ENCODE results near the gene C5orf15. TPM values are rescaled to one million over a fixed set of nuclear protein-coding genes. Genes with fewer than 3 reads are reported as not detected.
A peak's percentile ranks its signal among the peaks of the same experiment; 100 is the strongest.
"Not testable (repeated sequence)": the region's sequence is repeated elsewhere in the genome, so short reads cannot be mapped to it uniquely, and the experiment has no call there.

Gene C5orf15
- polyA plus RNA-seq, 1 donor, result 73.8 TPM

DNA sequence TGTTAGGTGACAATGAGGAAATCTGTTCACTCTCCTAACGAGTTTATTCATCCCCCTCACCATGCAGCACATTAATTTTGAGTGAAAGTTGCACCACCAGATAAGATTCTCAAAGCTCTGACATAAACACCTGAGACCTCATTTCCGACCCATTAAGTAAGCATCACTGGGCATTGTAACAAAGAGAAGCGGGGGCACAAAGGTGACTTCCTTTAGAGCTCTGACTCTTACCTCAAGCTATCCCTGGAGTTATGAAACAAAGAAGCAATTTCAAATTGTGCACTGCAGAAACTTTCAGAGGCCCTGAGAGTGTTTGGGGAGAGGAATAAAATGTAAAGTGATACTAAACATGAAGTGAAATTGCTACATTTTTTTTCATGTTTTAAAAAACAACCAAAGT lies 29.5 kb downstream of the C5orf15 start:
- DNase-seq, result peak in 1 of 2 donors; percentile 49
- no peaks in the 10 kb centered on the region for H3K36me3 ChIP-seq (ENCODE audit: control insufficient read depth, insufficient read depth, low read length)
- H3K27me3 ChIP-seq (ENCODE audit: control insufficient read depth, insufficient read depth, low read length), result no peaks in the 10 kb centered on the region
- peaks cover 8% of the 10 kb centered on the region for H3K9me3 ChIP-seq (ENCODE audit: control insufficient read depth, low read depth, low read length)
- no peak overlapping the region for H3K4me3 ChIP-seq (ENCODE audit: low read length)
- H3K27ac ChIP-seq (ENCODE audit: low read length), result peak overlapping the region; percentile 53
- peaks cover 12% of the 10 kb centered on the region for H3K4me1 ChIP-seq (ENCODE audit: control insufficient read depth, insufficient read depth, low read length)
- no CpG with 5 or more reads among the region's 3 CpGs for WGBS (ENCODE audit: insufficient coverage, low lambda C conversion rate)

DNA sequence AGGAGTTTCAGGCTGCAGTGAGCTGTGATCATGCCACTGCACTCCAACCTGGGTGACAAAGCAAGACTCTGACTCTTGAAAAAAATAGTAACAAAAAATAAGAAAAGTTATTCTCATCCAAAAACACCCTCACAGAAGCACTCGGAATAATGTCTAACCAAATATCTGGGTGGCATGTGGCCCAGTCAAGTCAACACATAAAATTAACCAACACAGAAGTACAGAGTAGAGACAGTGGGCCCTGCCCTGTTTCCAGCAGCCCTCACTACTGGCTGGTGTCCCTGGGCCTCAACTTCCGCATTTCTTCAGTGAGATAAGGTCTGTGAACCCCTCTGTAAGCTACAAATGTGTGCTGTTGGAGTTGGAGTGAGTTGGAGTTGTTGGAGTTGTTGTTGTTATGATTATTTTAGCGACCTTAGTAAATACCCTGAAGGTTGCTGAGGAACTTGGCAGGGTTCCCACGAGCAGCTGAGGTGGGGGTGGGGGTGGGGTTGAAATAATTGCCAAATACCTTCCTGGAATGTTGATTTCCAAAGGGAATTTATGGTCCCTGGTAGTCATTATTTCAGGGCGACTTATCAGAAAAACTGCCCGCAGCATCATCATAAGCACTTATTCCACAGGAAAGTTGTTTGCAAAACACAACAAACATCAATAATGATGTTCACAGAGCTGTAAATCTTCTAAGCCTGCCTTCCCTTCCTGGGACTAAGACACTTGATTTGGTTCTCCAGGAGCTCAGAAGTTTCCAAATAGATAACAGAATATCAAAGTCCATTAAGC lies 30.2 kb downstream of the C5orf15 start:
- Histone ChIP-seq H3K4me3 (ENCODE audit: low read length) (no peak overlapping the region), H3K4me1 (ENCODE audit: control insufficient read depth, insufficient read depth, low read length) (peaks cover 12% of the 10 kb centered on the region), H3K36me3 (ENCODE audit: control insufficient read depth, insufficient read depth, low read length) (no peaks in the 10 kb centered on the region), H3K27ac (ENCODE audit: low read length) (peak overlapping the region; percentile 53), H3K27me3 (ENCODE audit: control insufficient read depth, insufficient read depth, low read length) (no peaks in the 10 kb centered on the region), H3K9me3 (ENCODE audit: control insufficient read depth, low read depth, low read length) (peaks cover 8% of the 10 kb centered on the region)
- WGBS (ENCODE audit: insufficient coverage, low lambda C conversion rate), result no CpG with 5 or more reads among the region's 6 CpGs
- peak; percentile 50 to 80 for DNase-seq

DNA sequence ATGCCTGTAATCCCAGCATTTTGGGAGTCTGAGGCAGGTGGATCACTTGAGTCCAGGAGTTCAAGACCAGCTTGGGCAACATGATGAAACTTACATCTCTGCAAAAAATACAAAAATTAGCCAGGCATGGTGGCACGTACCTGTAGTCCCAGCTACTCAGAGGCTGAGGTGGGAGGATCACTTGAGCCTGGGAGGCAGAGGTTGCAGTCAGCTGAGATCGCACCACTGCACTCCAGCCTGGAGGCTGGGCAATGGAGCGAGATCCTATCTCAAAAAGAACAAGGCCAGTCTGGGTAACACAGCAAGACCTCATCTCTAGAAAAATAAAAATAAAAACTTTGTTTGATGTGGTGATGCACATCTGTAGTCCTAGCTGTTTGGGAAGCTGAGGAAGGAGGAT lies 30.8 kb downstream of the C5orf15 start:
- no CpG with 5 or more reads among the region's 3 CpGs for WGBS (ENCODE audit: insufficient coverage, low lambda C conversion rate)
- H3K36me3 ChIP-seq (ENCODE audit: control insufficient read depth, insufficient read depth, low read length); H3K4me3 ChIP-seq (ENCODE audit: low read length); H3K27me3 ChIP-seq (ENCODE audit: control insufficient read depth, insufficient read depth, low read length); DNase-seq; H3K9me3 ChIP-seq (ENCODE audit: control insufficient read depth, low read depth, low read length): not testable (repeated sequence)
- peaks cover 12% of the 10 kb centered on the region for H3K4me1 ChIP-seq (ENCODE audit: control insufficient read depth, insufficient read depth, low read length)
- H3K27ac ChIP-seq (ENCODE audit: low read length), result peak overlapping the region; percentile 53

DNA sequence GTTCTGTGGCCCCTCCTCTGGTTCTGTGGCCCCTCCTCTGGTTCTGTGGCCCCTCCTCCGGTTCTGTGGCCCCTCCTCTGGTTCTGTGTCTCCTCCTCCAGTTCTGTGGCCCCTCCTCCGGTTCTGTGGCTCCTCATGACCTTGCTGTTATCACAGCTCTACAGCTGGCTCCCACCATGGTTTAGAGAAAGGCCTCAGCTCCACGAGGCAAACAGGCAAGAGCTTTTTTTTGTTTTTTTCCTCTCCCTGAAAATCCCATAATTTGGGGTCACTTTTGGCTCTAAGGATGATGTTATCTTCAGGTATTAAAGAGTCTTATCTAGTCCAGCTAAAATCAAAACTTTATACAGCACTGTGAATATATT lies 31.8 kb downstream of the C5orf15 start:
- Histone ChIP-seq H3K27me3 (ENCODE audit: control insufficient read depth, insufficient read depth, low read length) (no peaks in the 10 kb centered on the region), H3K9me3 (ENCODE audit: control insufficient read depth, low read depth, low read length) (peaks cover 8% of the 10 kb centered on the region), H3K36me3 (ENCODE audit: control insufficient read depth, insufficient read depth, low read length) (no peaks in the 10 kb centered on the region), H3K27ac (ENCODE audit: low read length) (no peak overlapping the region), H3K4me3 (ENCODE audit: low read length) (no peak overlapping the region), H3K4me1 (ENCODE audit: control insufficient read depth, insufficient read depth, low read length) (peaks cover 12% of the 10 kb centered on the region)
- DNase-seq, result no peak
- WGBS (ENCODE audit: insufficient coverage, low lambda C conversion rate), result 40% methylated on average over 1 of the region's 3 CpGs

DNA sequence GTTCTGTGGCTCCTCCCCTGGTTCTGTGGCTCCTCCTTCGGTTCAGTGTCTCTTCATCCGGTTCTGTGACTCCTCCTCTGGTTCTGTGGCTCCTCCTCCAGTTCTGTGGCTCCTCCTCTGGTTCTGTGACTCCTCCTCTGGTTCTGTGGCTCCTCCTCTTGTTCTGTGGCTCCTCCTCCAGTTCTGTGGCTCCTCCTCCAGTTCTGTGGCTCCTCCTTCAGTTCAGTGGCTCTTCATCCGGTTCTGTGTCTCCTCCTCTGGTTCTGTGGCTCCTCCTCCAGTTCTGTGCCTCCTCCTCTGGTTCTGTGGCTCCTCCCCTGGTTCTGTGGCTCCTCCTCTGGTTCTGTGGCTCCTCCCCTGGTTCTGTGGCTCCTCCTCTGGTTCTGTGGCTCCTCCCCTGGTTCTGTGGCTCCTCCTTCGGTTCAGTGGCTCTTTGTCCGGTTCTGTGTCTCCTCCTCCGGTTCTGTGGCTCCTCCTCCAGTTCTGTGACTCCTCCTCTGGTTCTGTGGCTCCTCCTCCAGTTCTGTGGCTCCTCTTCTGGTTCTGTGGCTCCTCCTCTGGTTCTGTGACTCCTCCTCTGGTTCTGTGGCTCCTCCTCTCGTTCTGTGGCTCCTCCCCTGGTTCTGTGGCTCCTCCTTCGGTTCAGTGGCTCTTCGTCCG lies 32.3 kb downstream of the C5orf15 start:
- not testable (repeated sequence) for DNase-seq; H3K9me3 ChIP-seq (ENCODE audit: control insufficient read depth, low read depth, low read length); H3K27ac ChIP-seq (ENCODE audit: low read length); H3K36me3 ChIP-seq (ENCODE audit: control insufficient read depth, insufficient read depth, low read length); H3K4me3 ChIP-seq (ENCODE audit: low read length); H3K27me3 ChIP-seq (ENCODE audit: control insufficient read depth, insufficient read depth, low read length)
- peaks cover 12% of the 10 kb centered on the region for H3K4me1 ChIP-seq (ENCODE audit: control insufficient read depth, insufficient read depth, low read length)
- 93% methylated on average over 2 of the region's 10 CpGs for WGBS (ENCODE audit: insufficient coverage, low lambda C conversion rate)

DNA sequence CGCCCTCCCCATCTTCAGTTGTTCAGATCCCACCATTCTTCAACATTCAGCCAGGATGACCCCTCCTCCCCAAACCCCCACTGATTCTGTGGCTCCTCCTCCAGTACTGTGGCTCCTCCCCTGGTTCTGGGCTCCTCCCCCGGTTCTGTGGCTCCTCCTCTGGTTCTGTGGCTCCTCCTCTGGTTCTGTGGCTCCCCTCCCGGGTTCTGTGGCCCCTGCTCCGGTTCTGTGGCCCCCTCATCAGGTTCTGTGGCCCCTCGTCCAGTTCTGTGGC lies 32.8 kb downstream of the C5orf15 start:
- peaks cover 8% of the 10 kb centered on the region for H3K9me3 ChIP-seq (ENCODE audit: control insufficient read depth, low read depth, low read length)
- peaks cover 12% of the 10 kb centered on the region for H3K4me1 ChIP-seq (ENCODE audit: control insufficient read depth, insufficient read depth, low read length)
- no peak overlapping the region for H3K4me3 ChIP-seq (ENCODE audit: low read length)
- WGBS (ENCODE audit: insufficient coverage, low lambda C conversion rate), result no CpG with 5 or more reads among the region's 5 CpGs
- no peak for DNase-seq
- H3K27ac ChIP-seq (ENCODE audit: low read length), result no peak overlapping the region
- no peaks in the 10 kb centered on the region for H3K36me3 ChIP-seq (ENCODE audit: control insufficient read depth, insufficient read depth, low read length)
- H3K27me3 ChIP-seq (ENCODE audit: control insufficient read depth, insufficient read depth, low read length), result no peaks in the 10 kb centered on the region

DNA sequence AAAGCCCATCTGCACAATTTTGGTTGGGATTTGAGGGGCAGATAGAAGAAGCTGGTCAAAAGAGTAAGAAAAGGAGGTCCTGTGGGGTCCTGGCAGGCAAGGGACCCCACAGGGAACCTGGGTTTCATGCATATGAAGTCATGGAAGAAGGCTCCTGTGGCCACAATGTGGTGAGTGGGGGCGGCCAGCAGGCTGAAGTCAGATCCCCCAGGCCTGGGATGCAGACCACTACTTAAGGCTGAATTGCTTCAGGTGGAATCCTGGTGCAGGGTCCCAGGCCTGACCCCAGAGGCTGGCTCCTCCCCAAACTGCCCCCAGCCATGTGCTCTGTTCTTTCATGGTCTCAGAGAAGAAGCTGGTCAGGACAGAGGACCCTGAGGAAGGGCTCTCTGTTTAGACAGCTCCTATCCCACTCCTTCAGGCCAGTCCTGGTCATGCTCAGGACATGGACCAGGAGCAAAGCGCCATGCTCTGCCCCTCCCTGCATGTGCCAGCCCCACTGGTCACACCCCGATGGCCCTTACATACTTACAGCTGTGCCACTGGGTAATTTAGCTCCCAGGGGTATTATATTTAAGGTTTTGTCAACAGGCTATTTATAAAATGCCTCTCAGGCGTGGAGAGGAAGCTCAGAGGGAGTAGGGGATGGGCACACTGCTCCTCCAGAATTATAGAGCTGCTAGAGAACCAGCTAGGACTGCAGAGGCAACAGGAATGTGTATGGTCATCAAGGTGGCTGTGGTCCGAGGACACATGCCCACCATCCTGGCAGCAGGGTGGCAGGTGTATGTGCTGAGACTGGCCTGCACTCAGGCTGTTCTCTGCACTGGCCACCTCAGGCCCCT lies 33.4 kb downstream of the C5orf15 start:
- peaks cover 12% of the 10 kb centered on the region for H3K4me1 ChIP-seq (ENCODE audit: control insufficient read depth, insufficient read depth, low read length)
- H3K4me3 ChIP-seq (ENCODE audit: low read length), result no peak overlapping the region
- H3K27ac ChIP-seq (ENCODE audit: low read length), result no peak overlapping the region
- DNase-seq, result no peak
- H3K9me3 ChIP-seq (ENCODE audit: control insufficient read depth, low read depth, low read length), result peaks cover 8% of the 10 kb centered on the region
- no CpG with 5 or more reads among the region's 5 CpGs for WGBS (ENCODE audit: insufficient coverage, low lambda C conversion rate)
- H3K36me3 ChIP-seq (ENCODE audit: control insufficient read depth, insufficient read depth, low read length), result no peaks in the 10 kb centered on the region
- H3K27me3 ChIP-seq (ENCODE audit: control insufficient read depth, insufficient read depth, low read length), result no peaks in the 10 kb centered on the region

DNA sequence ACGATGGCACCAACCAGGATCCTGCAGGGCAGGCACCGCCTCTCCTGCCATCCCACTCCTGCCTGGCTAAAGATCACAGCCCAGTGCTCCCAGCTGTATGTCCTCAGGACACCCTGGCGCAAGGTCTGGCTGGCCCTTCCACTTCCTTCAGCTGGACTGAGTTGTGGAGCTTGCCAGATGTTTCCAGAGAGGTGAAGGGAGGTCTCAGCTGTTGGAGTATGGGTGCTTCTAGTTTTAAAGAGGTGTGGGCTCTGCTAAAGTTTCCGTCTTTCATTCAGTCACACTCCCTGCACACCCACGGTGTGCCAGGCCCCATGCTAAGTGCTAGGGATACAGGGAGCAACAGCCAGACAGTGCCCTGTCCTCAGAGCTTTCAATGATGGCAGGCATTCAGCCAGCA lies 34.1 kb downstream of the C5orf15 start:
- Histone ChIP-seq H3K27ac (ENCODE audit: low read length) (no peak overlapping the region), H3K9me3 (ENCODE audit: control insufficient read depth, low read depth, low read length) (peaks cover 8% of the 10 kb centered on the region), H3K4me3 (ENCODE audit: low read length) (no peak overlapping the region), H3K4me1 (ENCODE audit: control insufficient read depth, insufficient read depth, low read length) (peaks cover 7% of the 10 kb centered on the region), H3K27me3 (ENCODE audit: control insufficient read depth, insufficient read depth, low read length) (no peaks in the 10 kb centered on the region), H3K36me3 (ENCODE audit: control insufficient read depth, insufficient read depth, low read length) (no peaks in the 10 kb centered on the region)
- DNase-seq, result no peak
- WGBS (ENCODE audit: insufficient coverage, low lambda C conversion rate), result no CpG with 5 or more reads among the region's 5 CpGs

DNA sequence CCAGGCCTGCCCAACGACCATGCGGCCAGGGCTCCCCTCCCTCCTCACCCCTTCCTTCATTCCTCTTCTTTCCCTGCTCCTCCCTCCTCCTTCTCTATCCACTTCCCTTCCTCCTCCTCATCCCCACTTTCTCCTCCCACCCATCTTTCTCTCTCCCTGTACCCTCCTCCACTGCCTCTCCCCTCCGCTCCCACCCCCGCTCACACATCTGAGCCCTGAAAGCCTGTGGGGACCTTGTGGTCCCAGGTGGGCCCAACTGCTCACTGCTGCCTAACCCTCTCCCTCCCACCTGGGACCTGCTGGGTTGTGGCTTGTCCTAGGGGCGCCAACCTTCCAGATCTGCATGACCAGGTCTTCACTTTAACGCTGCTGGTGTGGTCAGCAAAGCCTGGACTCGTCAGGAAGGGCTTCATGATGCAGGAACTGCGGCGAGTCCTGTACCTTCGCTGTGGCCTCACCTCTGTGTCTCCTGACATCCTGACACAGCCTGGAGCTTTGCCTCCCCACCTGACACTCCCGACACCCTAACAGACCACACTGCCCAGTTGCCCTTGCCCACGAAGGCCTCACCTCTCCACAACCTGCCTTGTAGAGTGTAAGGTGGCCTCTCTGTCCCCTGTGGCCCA lies 34.6 kb downstream of the C5orf15 start:
- peaks cover 3% of the 10 kb centered on the region for H3K4me1 ChIP-seq (ENCODE audit: control insufficient read depth, insufficient read depth, low read length)
- H3K4me3 ChIP-seq (ENCODE audit: low read length), result no peak overlapping the region
- 92% methylated on average over 2 of the region's 12 CpGs for WGBS (ENCODE audit: insufficient coverage, low lambda C conversion rate)
- no peaks in the 10 kb centered on the region for H3K27me3 ChIP-seq (ENCODE audit: control insufficient read depth, insufficient read depth, low read length)
- H3K27ac ChIP-seq (ENCODE audit: low read length), result no peak overlapping the region
- DNase-seq, result no peak
- peaks cover 8% of the 10 kb centered on the region for H3K9me3 ChIP-seq (ENCODE audit: control insufficient read depth, low read depth, low read length)
- H3K36me3 ChIP-seq (ENCODE audit: control insufficient read depth, insufficient read depth, low read length), result no peaks in the 10 kb centered on the region

DNA sequence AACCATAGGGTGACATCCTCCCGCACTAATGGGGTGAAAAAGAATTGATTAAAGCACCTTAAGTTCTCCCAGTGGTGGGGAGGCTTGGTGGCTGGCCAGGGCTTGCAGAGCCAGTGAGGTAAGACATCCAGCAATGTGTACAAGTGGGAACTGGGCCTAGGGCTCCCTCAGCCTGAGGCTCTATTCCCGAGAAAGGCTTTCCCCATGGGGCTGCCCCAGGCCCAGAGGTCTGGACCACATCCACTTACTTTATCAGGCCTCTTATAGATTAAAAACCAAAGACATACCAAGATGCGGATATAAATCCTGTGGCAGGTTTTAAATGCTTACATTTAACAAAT lies 35.3 kb downstream of the C5orf15 start:
- DNase-seq, result no peak
- no CpG with 5 or more reads among the region's 3 CpGs for WGBS (ENCODE audit: insufficient coverage, low lambda C conversion rate)
- H3K27ac ChIP-seq (ENCODE audit: low read length), result no peak overlapping the region

More for the DNA sequence above, 35.3 kb downstream of the C5orf15 start:
- no peak overlapping the region for H3K4me3 ChIP-seq (ENCODE audit: low read length)
- no peaks in the 10 kb centered on the region for H3K36me3 ChIP-seq (ENCODE audit: control insufficient read depth, insufficient read depth, low read length)
- H3K4me1 ChIP-seq (ENCODE audit: control insufficient read depth, insufficient read depth, low read length), result peaks cover 3% of the 10 kb centered on the region
- H3K9me3 ChIP-seq (ENCODE audit: control insufficient read depth, low read depth, low read length), result peaks cover 8% of the 10 kb centered on the region
- H3K27me3 ChIP-seq (ENCODE audit: control insufficient read depth, insufficient read depth, low read length), result no peaks in the 10 kb centered on the region
